Measurements from ENCODE around the gene DGKE.

GRCh38 chr17:56917559-56918296 is 83.8 kb downstream of the DGKE start:
- TF ChIP-seq, protein P1, sequence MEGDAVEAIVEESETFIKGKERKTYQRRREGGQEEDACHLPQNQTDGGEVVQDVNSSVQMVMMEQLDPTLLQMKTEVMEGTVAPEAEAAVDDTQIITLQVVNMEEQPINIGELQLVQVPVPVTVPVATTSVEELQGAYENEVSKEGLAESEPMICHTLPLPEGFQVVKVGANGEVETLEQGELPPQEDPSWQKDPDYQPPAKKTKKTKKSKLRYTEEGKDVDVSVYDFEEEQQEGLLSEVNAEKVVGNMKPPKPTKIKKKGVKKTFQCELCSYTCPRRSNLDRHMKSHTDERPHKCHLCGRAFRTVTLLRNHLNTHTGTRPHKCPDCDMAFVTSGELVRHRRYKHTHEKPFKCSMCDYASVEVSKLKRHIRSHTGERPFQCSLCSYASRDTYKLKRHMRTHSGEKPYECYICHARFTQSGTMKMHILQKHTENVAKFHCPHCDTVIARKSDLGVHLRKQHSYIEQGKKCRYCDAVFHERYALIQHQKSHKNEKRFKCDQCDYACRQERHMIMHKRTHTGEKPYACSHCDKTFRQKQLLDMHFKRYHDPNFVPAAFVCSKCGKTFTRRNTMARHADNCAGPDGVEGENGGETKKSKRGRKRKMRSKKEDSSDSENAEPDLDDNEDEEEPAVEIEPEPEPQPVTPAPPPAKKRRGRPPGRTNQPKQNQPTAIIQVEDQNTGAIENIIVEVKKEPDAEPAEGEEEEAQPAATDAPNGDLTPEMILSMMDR (IDR thresholded peaks at IDR 0.05), result no peak
- no peak for TF ChIP-seq POLR2A (IDR thresholded peaks at IDR 0.05)

All from esophagus squamous epithelium (tissue), 4 donors.